IMR-90 (cell line): ENCODE measurements around the gene ITPR2. TPM values are rescaled to one million over a fixed set of nuclear protein-coding genes. Genes with fewer than 3 reads are reported as not detected.

ENCODE experiments used
- ATAC-seq: fragments of 200-7000 bp; cut with Tn5 transposase; 2 replicates; pipeline ENCODE4 v1.9.1; 2020; ENCODE audit warnings: low read depth, mild to moderate bottlenecking, moderate library complexity
- BruUV-seq: library from RNA; stranded (reverse); fragments of 400-500 nt; replicated peaks from 2 replicates; lab custom pipeline; 2021; lab: Mats Ljungman, UMichigan
- CTCF ChIA-PET: fragments of 300-600 bp; formaldehyde crosslinking; extraction: SDS; loops from one replicate; lab custom pipeline; 2021; ENCODE audit warnings: antibody characterized with exemption; lab: Yijun Ruan, JAX
- POLR2A ChIA-PET: fragments of 300-600 bp; sonication (Branson Sonifier 250); formaldehyde crosslinking; loops from one replicate; lab custom pipeline; 2022; ENCODE audit warnings: antibody characterized with exemption; ENCODE audit not compliant: unreplicated experiment; lab: Charles Lee
- DNase-seq: peaks from one replicate; pipeline ENCODE4 v3.0.0; 2013
- H2AFZ ChIP-seq: replicated peaks from 2 replicates; pipeline ENCODE3; 2013; ENCODE audit warnings: low read length, mild to moderate bottlenecking; ENCODE audit not compliant: poor library complexity
- H2AK5ac ChIP-seq: 2 replicates; pipeline ENCODE4 v1.6.1; 2013; ENCODE audit warnings: low read depth, low read length, inconsistent platforms
- H2AK9ac ChIP-seq: replicated peaks from 2 replicates; pipeline ENCODE3; 2013; ENCODE audit warnings: mild to moderate bottlenecking, low read depth, low read length, moderate library complexity; ENCODE audit not compliant: poor library complexity
- H2BK120ac ChIP-seq: 2 replicates; pipeline ENCODE4 v1.6.1; 2013; ENCODE audit warnings: low read depth, low read length, inconsistent platforms
- H2BK15ac ChIP-seq: 3 replicates; pipeline ENCODE4 v1.6.1; 2013; ENCODE audit warnings: low read depth, low read length, inconsistent platforms
- H2BK20ac ChIP-seq: 2 replicates; pipeline ENCODE4 v1.6.1; 2013; ENCODE audit warnings: low read depth, mild to moderate bottlenecking, inconsistent platforms, low read length, moderate library complexity
- H2BK5ac ChIP-seq: 2 replicates; pipeline ENCODE4 v1.6.1; 2013; ENCODE audit warnings: mild to moderate bottlenecking, low read depth, low read length, inconsistent platforms; ENCODE audit not compliant: poor library complexity, severe bottlenecking
- H3K14ac ChIP-seq: replicated peaks from 2 replicates; pipeline ENCODE4 v1.6.1; 2013; ENCODE audit warnings: low read depth, low read length, inconsistent platforms
- H3K18ac ChIP-seq: 2 replicates; pipeline ENCODE4 v1.6.1; 2013; ENCODE audit warnings: low read depth, low read length, control low read depth
- H3K23ac ChIP-seq: 2 replicates; pipeline ENCODE4 v1.6.1; 2013; ENCODE audit warnings: low read depth, low read length, inconsistent platforms
- H3K27ac ChIP-seq: 2 replicates; pipeline ENCODE4 v1.5.1; 2013; ENCODE audit warnings: mild to moderate bottlenecking, control low read depth, low read length; ENCODE audit not compliant: insufficient read depth
- H3K27me3 ChIP-seq: 2 replicates; pipeline ENCODE4 v1.6.1; 2013; ENCODE audit warnings: low read length; ENCODE audit not compliant: control insufficient read depth, insufficient read depth
- H3K36me3 ChIP-seq: 2 replicates; pipeline ENCODE4 v1.6.1; 2013; ENCODE audit warnings: low read length, mixed read lengths; ENCODE audit not compliant: control insufficient read depth, insufficient read depth
- H3K4ac ChIP-seq: 2 replicates; pipeline ENCODE4 v1.6.1; 2013; ENCODE audit warnings: low read depth, low read length, inconsistent platforms
- H3K4me1 ChIP-seq: 2 replicates; pipeline ENCODE4 v1.6.1; 2013; ENCODE audit warnings: low read length, mixed read lengths; ENCODE audit not compliant: control insufficient read depth, insufficient read depth
- H3K4me2 ChIP-seq: 2 replicates; pipeline ENCODE4 v1.6.1; 2013; ENCODE audit warnings: low read depth, mild to moderate bottlenecking, control low read depth, low read length, moderate library complexity
- H3K4me3 ChIP-seq: 2 replicates; pipeline ENCODE4 v1.5.1; 2013; ENCODE audit warnings: low read depth, mild to moderate bottlenecking, control low read depth, low read length, moderate library complexity; ENCODE audit not compliant: insufficient read depth
- H3K56ac ChIP-seq: 2 replicates; pipeline ENCODE4 v1.6.1; 2013; ENCODE audit warnings: low read length, inconsistent platforms; ENCODE audit not compliant: insufficient read depth; ENCODE audit errors: extremely low read depth
- H3K79me1 ChIP-seq, 2 experiments: 2 replicates each; pipeline ENCODE4 v1.6.1; 2013; ENCODE audit warnings: low read length in 2 of 2, inconsistent platforms in 1 of 2, low read depth in 1 of 2
- H3K9ac ChIP-seq: 2 replicates; pipeline ENCODE4 v1.6.1; 2013; ENCODE audit warnings: low read depth, low read length, control low read depth
- H3K9me1 ChIP-seq: 2 replicates; pipeline ENCODE4 v1.6.1; 2013; ENCODE audit warnings: low read length, inconsistent platforms; ENCODE audit not compliant: insufficient read depth
- H3K9me3 ChIP-seq: 2 replicates; pipeline ENCODE4 v1.6.1; 2013; ENCODE audit warnings: low read length; ENCODE audit not compliant: control insufficient read depth, insufficient read depth
- H4K20me1 ChIP-seq: 2 replicates; pipeline ENCODE4 v1.6.1; 2013; ENCODE audit warnings: low read length, inconsistent platforms; ENCODE audit not compliant: insufficient read depth
- H4K5ac ChIP-seq: 2 replicates; pipeline ENCODE4 v1.6.1; 2013; ENCODE audit warnings: mild to moderate bottlenecking, low read depth, low read length, control low read depth
- H4K8ac ChIP-seq, 2 experiments: 2 replicates each; pipeline ENCODE4 v1.6.1; 2013; ENCODE audit warnings: low read depth in 2 of 2, low read length in 2 of 2, control low read depth in 1 of 2, inconsistent platforms in 1 of 2
- H4K91ac ChIP-seq: 2 replicates; pipeline ENCODE4 v1.6.1; 2013; ENCODE audit warnings: low read depth, low read length, inconsistent platforms; ENCODE audit not compliant: insufficient read depth
- BHLHE40 ChIP-seq: fragments of 150-350 bp; IDR thresholded peaks from 2 replicates; pipeline ENCODE4 v1.6.1; 2016; ENCODE audit warnings: mild to moderate bottlenecking, low read depth, low read length
- CHD1 ChIP-seq: IDR thresholded peaks from 2 replicates; pipeline ENCODE4 v1.6.1; 2012; ENCODE audit warnings: low read depth, low read length, improper control_type of control experiment
- SMC3 ChIP-seq: fragments of 150-350 bp; IDR thresholded peaks from 2 replicates; pipeline ENCODE4 v1.6.1; 2016; ENCODE audit warnings: low read depth, mild to moderate bottlenecking, antibody characterized with exemption, low read length, moderate library complexity
- WGBS, 2 experiments: methylation state at CpG; one replicate each; pipeline versions ENCODE4 v1.1.5 to v1.1.7; 2013; ENCODE audit warnings: missing lambda C conversion rate in 2 of 2; ENCODE audit not compliant: insufficient read length in 1 of 2; ENCODE audit errors: extremely low coverage in 2 of 2; 5-methylcytosine and 5-hydroxymethylcytosine counted together
- dilution Hi-C: fragments of 300-500 bp; cut with HindIII; formaldehyde crosslinking; loops from one replicate; pipeline ENCODE4 v1.14.3; 2018; ENCODE audit warnings: low sequenced_read_pairs; ENCODE audit not compliant: unreplicated experiment
- in situ Hi-C: fragments of 300-500 bp; cut with MboI; formaldehyde crosslinking; loops from 3 replicates; pipeline ENCODE4 v1.14.3; 2019; ENCODE audit warnings: low sequenced_read_pairs, inconsistent platforms, mixed read lengths
- intact Hi-C: fragments of 100-400 bp; cut with micrococcal nuclease; formaldehyde crosslinking; loops from 2 replicates; pipeline ENCODE4 v1.10.0; 2022
- polyA plus RNA-seq, 3 experiments: library from polyadenylated mRNA; depleted of rRNA; stranded (reverse); fragments of >200 nt; gene quantifications; 2 replicates each; pipeline ENCODE4 v1.2.3, GENCODE V29; 2012; ENCODE audit warnings: low replicate concordance in 1 of 3
- total RNA-seq: library from RNA; depleted of rRNA; stranded (reverse); fragments of >200 nt; gene quantifications from 2 replicates; pipeline ENCODE4 v1.2.3, GENCODE V29; 2012
- TF ChIP-seq, protein P1 (sequence below): conservative IDR thresholded peaks from 2 replicates; pipeline ENCODE4 v1.5.1; 2012; ENCODE audit warnings: mild to moderate bottlenecking, low read depth, low read length, improper control_type of control experiment

The ITPR2 gene
- total and polyA plus RNA-seq, 2 of the 4 experiments (the other 2 are of a cell fraction) = 1.2 to 9.0 TPM

DNA sequence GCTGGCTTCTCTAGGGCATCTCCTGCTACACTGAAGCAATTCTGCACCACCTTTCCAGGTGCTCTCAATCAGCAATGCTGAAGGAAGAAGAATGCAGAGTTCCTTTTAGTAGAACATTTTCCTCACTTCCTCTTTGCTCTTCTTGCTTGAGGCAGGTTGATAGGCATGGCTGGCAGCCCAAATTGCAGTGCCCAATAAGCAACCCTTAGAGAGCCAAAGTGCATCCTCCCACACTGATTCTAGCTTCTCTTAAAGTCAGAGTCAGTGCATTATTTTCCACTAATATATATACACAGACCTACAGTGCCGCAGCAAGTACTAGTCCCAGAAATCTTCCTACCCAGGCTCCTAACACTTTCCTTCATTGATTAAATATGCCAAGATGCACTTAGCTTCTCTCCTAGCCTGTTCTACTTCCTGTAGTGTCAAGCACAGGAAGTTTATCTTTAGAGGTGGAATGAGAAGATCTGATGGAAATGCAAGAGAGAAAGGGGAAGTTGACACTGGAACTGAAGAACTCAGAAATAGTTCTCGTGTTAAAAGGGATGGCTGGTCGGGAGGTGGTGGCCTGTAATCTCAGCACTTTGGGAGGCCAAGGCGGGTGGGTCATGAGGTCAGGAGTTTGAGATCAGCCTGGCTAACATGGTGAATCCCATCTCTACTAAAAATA, 504.9 kb downstream of the ITPR2 start:
- BruUV-seq = no TSS peak
- H2BK120ac ChIP-seq = no peak overlapping the region
- no peak overlapping the region for H2AK5ac ChIP-seq
- no peaks in the 10 kb centered on the region; the same call in 1 of the 2 replicates for H3K27me3 ChIP-seq
- no peaks in the 10 kb centered on the region for H3K4me1 ChIP-seq
- H3K36me3 ChIP-seq = no peaks in the 10 kb centered on the region
- H2BK15ac ChIP-seq = no peak overlapping the region
- intact Hi-C loops (no loop called here), dilution Hi-C loops (no loop called here), in situ Hi-C loops (no loop called here)
- POLR2A ChIA-PET = no interaction called here
- no peak overlapping the region for H2AFZ ChIP-seq
- DNase-seq (no peak), ATAC-seq (no peak)
- CTCF ChIA-PET = no interaction called here
- no peak overlapping the region for H4K91ac ChIP-seq
- H3K56ac ChIP-seq = no peak overlapping the region
- no peak overlapping the region for H4K8ac ChIP-seq
- H3K27ac ChIP-seq = no peak overlapping the region
- no peak overlapping the region for H3K4me3 ChIP-seq
- H3K9me1 ChIP-seq = no peaks in the 10 kb centered on the region
- no peak overlapping the region for H4K5ac ChIP-seq
- no peak overlapping the region for H2AK9ac ChIP-seq
- no peak overlapping the region for H2BK20ac ChIP-seq
- TF ChIP-seq, protein P1, sequence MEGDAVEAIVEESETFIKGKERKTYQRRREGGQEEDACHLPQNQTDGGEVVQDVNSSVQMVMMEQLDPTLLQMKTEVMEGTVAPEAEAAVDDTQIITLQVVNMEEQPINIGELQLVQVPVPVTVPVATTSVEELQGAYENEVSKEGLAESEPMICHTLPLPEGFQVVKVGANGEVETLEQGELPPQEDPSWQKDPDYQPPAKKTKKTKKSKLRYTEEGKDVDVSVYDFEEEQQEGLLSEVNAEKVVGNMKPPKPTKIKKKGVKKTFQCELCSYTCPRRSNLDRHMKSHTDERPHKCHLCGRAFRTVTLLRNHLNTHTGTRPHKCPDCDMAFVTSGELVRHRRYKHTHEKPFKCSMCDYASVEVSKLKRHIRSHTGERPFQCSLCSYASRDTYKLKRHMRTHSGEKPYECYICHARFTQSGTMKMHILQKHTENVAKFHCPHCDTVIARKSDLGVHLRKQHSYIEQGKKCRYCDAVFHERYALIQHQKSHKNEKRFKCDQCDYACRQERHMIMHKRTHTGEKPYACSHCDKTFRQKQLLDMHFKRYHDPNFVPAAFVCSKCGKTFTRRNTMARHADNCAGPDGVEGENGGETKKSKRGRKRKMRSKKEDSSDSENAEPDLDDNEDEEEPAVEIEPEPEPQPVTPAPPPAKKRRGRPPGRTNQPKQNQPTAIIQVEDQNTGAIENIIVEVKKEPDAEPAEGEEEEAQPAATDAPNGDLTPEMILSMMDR = no peak
- no peak for TF ChIP-seq SMC3
- no peak for TF ChIP-seq BHLHE40
- TF ChIP-seq CHD1 = no peak
- H3K14ac ChIP-seq = no peak overlapping the region
- H3K9ac ChIP-seq = no peak overlapping the region
- no peaks in the 10 kb centered on the region for H3K79me1 ChIP-seq
- H3K18ac ChIP-seq = no peak overlapping the region
- WGBS, 2 experiments = no CpG with 5 or more reads among the region's 4 CpGs
- H3K4ac ChIP-seq = no peak overlapping the region
- H2BK5ac ChIP-seq = no peak overlapping the region
- no peak overlapping the region for H3K4me2 ChIP-seq
- H3K23ac ChIP-seq = no peak overlapping the region
- H3K9me3 ChIP-seq = no peaks in the 10 kb centered on the region
- no peaks in the 10 kb centered on the region for H4K20me1 ChIP-seq
